Measurements from ENCODE around the gene COL8A1.
A peak's percentile ranks its signal among the peaks of the same experiment; 100 is the strongest.

The COL8A1 gene

DNA sequence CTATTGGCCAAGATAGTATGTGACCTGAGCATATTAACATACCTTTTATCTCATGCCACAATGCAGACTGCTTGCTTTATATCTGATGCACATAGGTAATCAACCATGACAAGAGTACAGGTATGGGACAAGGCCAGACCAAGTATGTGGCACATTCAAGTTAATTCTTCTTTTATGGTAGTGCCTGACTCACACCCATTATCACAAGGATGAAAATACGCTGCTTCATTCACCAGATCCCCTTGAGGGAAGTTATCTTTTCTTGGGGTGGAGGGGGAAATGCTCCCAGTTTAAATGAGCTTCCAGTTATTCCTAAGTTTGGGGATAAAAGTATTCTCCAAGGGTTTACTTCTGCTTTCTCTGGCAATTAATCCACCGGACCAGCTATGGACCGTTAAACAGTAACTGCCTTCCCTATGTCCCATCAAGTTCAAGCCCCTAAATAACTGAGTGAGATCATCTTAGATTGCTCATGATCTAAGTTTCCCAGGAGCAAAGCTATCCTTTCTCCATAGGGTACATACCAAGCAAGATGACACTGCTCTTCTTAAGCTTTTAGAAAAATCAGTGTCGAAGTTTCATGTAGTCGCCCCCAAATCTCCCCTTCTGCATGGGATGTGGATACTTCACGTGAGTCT is 1.9 kb downstream of the COL8A1 start:
- no peak for DNase-seq

DNA sequence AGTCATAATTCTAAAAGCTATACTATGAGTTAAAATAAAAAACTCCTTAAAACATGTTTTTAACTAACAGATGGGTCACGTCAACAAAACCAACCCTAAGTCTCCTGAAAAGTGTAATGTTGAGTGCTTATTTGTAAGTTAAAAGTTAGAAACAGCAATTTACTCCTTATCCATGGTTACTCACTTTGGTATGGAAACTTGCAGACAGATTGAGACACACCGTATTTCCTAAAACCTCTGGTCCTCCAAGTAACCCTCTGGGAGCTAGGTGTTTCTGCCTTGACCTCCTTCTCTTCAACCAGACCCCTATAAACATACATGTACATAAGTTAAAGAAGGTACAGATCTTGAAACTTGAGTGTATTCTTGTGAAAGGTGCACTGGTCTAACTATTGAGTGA is 3.1 kb downstream of the COL8A1 start:
- no peak for DNase-seq

DNA sequence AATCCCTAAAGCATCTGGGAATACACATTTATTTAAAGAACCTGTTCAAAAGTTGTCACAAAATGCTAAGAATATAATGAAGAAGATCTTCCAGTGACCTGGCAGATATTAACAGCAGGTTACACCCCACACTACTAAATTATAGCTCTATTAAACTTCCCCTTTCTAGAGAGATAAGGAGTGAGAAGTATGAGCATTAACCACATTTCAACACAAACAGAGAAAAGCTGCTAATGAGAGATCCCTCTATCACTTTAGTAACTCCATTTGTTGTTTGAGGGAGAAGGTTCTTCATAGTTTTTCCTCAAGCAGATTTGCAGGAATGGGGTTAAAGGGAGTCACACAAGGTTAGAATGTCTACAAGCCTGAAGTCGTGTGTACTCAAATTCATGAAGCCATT is 3.6 kb downstream of the COL8A1 start:
- DNase-seq: no peak

- no peak for DNase-seq
These were observed 5.6 kb downstream of the COL8A1 start for GRCh38 chr3:99644017-99644416.

DNA sequence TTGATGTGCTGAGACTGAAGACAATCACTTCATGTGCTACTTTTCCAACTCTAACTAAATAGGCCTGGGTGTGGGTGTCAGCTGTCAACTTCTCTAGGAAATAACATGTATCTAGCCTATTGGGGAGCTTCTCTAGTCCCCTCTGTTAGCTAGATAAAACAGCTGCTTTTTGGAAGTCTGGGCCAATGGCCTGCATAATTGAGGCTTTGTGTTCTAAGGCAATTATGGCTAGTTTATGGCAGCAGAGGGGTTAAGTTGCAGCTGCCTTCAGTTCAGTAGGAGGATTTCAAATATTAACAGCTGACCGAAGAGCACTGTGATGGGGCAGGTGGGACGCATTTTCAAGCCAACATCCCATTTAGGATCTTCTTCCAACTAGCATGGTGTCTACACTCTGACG is 6.4 kb downstream of the COL8A1 start:
- DNase-seq: no peak

GRCh38 chr3:99645277-99646106 is 7.1 kb downstream of the COL8A1 start:
- DNase-seq: no peak

- DNase-seq: no peak
These were observed 7.7 kb downstream of the COL8A1 start for GRCh38 chr3:99646107-99646435.

- no peak for DNase-seq
These were observed 8.7 kb downstream of the COL8A1 start for GRCh38 chr3:99647081-99647480.

DNA sequence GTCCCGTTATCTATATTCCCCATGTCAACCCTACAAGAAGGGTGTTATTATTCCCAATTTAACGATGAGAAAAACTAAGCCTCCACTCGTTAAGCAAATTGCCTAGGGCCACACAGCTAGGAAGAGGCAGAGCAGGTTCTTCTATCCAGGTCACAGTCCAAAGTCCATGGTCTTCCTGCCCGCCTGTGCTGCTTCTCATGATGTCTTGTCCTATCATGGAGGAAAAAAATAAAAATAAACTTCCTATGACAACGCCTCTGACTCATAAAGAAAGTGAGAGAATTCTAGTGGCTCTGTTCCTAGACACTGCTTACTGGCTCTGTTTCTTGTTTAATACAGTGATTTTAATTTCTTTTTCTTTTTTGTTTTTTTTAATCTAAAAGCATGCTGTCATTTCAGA is 9.7 kb downstream of the COL8A1 start:
- DNase-seq: no peak

DNA sequence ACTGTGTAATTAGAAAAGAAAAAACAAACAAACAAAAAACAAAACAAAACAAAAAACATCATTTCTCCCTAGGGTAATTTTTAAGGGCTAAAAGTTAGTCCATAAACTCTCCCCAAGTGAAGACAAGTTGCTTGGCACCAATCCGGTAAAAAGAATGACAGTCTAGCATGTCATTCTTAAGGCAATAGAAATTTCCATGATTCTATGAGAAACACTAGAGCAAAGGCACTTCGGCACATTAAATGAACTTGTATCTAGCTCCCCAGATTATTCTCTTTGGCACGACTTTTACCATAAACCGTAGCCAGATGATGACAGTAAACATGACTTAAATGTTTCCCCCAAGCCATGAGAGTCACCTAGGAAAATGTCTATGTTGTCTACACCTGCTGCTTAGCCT is 10.1 kb downstream of the COL8A1 start:
- DNase-seq: no peak

GRCh38 chr3:99651531-99651930 is 13.1 kb downstream of the COL8A1 start:
- no peak for DNase-seq

GRCh38 chr3:99656624-99657023 is 18.2 kb downstream of the COL8A1 start:
- no peak for DNase-seq

- DNase-seq: no peak
These were observed 19.9 kb downstream of the COL8A1 start for GRCh38 chr3:99658274-99658673.

DNA sequence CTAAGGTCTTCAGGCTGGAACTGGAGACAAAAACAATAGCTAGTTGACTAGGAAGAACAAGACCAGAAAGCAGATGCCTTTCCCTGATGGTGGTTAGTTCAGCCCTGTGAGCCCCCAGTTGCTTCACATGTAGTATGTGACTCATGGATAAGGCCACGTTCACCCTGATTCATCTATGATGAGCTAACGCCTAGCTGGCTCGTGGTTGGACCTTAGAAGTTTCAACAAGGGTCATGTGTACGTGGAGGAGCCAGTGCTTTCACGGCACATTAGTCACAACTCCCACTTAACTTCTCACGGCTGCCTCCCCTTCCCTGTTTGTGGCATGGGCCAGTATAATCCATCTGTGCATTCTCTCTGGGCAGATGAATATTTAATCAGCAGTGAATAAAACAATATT is 20.6 kb downstream of the COL8A1 start:
- no peak for DNase-seq

GRCh38 chr3:99659951-99660350 is 21.6 kb downstream of the COL8A1 start:
- DNase-seq: no peak

DNA sequence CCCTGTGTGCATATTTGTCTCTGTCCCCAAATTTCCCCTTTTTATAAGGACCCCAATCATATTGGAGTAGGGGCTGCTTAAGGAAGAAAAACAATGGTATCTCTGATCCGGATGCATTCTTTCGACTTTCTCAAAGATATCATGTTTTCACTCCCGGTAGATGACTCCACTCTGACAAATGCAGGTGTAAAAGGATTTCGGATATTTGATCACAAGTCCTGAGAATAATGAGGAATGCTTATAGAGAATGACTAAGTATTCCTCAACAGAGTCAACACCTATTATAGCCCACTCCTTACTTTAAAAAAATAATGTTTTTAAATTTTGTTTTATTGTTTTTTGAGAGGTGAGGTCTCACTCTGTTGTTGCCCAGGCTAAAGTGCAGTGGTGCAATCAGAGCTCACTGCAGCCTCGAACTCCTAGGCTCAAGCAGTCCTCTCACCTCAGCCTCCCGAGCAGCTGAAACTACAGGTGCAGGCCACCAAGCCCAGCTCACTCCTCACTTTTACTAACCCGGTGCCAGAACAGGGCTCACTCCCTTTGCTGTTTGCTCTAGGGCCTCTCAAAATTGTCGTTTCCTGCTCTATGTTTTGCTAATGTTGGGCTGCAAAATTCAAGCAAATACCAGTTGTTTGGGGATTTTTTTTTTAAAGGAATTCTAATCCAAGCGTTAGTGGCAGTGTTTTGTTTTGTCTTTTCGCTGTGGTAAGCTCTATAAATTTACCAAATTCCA is 24.6 kb downstream of the COL8A1 start:
- DNase-seq: no peak

GRCh38 chr3:99663977-99664376 is 25.6 kb downstream of the COL8A1 start:
- no peak for DNase-seq

GRCh38 chr3:99665017-99665416 is 26.6 kb downstream of the COL8A1 start:
- no peak for DNase-seq

DNA sequence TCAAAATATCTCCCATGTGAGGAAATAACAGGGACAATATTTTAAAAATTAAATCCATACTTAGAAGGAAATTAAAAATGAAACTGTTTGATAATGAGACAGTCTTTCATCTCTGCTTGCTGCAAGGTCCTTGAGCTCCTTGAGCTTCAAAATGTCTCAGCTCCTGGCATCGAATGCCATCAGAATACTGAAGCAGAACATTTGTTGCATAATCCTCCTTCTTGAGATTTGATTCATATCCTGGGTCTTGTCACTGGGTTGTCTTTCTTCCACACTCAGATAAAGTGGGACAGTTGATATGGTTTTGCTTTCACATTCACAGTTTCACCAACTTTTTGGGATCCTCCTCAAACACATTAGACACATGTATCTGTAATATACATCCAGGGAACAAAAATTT is 27.8 kb downstream of the COL8A1 start:
- no peak for DNase-seq

- no peak for DNase-seq
These were observed 29.6 kb downstream of the COL8A1 start for GRCh38 chr3:99668044-99668443.

GRCh38 chr3:99669879-99670555 is 31.6 kb downstream of the COL8A1 start:
- DNase-seq: no peak

- no peak for DNase-seq
These were observed 32.2 kb downstream of the COL8A1 start for GRCh38 chr3:99670556-99670950.

- peak; percentile 7 for DNase-seq
These were observed 35.8 kb downstream of the COL8A1 start for GRCh38 chr3:99674086-99674789.

All from NCI-H774 (cell line).